GM19397 (cell line): ENCODE results near the gene KLHL9.

Source experiments
- ATAC-seq: cut with Tn5 transposase; IDR thresholded peaks from one replicate; pipeline ENCODE4 v1.9.1; 2021; ENCODE audit warnings: mild to moderate bottlenecking, moderate library complexity; ENCODE audit not compliant: unreplicated experiment

The KLHL9 gene

DNA sequence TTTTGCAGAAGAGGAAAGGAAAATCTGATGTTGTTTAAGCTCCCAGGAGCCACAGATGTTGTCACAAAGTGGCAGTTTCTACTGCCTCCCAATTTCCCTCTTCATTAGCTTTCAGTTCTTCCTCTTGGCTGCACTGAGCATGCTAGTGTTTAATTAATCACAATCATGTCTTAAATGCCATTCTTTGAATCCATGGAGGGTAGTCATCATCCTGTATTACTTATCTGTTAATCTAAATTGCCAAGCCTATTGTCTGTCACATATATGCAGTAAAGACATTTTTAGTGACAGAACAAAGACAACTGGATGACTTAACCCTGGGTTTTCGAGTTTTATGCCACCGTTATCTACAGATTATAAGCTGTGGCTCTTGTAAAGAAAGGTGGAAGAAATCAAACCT lies 14.7 kb downstream of the KLHL9 start:
- ATAC-seq = no peak

DNA sequence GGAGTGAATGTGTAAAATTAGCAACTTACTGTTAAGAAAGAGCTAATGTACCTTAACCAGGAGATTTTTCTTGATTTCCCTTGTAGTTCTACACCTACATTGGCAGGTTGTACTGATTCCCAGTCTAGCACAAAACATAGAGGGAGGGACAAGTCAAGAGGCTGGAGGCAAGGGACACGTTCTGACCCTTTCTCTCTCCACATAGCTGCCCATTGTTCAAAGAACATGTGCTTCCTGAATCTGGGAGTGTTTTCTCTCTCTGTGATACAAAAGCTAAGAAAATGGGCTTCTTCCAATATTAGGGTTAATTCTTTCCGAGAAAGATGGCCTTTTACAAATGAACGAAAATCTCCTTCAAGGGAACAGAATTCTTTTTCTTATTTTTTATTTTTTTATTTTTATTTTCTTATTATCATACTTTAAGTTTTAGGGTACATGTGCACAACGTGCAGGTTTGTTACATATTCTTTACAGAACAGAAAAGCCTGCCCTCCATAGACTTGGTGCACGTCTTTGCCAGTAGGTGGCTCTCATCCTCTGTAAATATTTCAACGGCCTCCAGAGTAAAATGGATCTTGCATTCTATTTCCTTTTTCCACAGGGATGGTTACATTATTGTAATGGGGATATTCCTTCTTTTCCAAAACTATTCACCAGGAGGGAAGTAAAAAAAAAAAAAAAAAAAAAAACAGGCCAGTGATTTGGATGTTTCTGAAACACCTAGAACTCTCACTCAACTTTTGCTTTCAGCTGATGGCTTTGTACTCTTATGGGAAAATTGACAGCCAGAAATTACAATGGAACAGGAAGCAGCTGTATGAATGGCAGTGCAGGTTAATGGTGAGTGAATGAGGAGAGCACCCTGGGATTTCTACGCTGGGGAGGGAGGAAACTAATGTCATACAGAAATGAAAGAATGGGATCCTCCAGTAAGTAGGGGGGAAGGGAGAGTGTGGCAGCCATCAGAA lies 17.0 kb downstream of the KLHL9 start:
- no peak for ATAC-seq

GRCh38 chr9:21316860-21317259 lies 18.3 kb downstream of the KLHL9 start:
- ATAC-seq = no peak

DNA sequence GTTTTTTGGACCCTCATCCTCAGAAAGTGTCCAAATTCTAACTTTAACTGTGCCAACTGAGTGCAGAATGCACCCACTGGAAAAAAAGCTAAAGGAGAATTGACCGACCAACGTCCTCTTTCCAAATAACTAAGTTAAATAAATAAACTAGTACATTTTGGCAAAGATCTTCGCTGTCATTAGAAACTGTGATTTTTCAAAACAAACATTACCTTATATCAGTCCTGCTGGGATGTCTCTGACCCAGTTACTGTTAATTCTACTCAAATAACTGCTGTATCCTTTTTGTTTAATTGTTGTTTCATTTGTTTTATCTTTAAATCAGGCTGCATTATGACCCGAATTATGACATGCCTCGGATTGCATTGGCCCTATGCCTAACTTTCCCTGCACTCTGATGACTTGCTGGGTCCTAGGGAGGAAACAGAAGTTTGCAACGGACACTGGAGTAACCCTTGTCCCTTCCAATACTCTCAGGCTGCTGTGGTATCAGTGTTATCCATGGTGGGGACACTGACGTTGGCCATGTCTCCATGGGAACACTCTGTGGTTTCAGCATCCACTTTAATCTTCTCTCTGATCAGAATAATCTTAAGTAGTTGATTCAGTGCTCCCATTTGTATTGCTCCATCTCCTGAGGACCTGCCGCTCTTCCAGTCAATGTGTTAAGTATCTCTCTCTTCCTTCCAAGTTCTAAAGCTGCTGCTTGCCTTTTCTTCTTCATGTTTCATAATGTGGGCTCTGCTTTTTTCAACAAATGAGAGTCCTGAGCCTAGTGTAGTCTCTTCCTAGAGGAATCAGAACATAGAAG lies 19.0 kb downstream of the KLHL9 start:
- no peak for ATAC-seq

DNA sequence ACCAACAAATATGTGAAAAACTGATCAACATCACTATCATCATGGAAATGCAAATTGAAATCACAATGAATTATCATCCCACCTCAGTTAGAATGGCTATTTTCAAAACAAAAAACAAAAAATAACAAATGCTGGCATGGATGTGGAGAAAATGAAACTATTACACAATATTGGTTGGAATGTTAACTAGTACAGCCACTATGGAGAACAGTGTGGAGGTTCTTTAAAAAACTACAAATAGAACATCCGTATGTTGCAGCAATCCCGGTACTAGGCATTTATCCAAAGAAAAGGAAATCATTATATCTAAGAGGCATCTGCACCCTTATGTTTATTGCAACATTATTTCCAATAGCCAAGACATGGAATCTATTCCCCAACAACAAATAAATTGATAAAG lies 21.1 kb downstream of the KLHL9 start:
- ATAC-seq = no peak

- ATAC-seq = no peak
These were observed 23.3 kb downstream of the KLHL9 start for GRCh38 chr9:21311889-21312288.

- ATAC-seq = no peak
These were observed 30.0 kb downstream of the KLHL9 start, which contains the start of gene IFNA5 for GRCh38 chr9:21305213-21305612. TSS of gene IFNA5 (minus strand) at chr9:21305313. CDS start at chr9:21305256, 57 bp downstream.

- no peak for ATAC-seq
These were observed 39.2 kb downstream of the KLHL9 start for GRCh38 chr9:21295992-21296391.

DNA sequence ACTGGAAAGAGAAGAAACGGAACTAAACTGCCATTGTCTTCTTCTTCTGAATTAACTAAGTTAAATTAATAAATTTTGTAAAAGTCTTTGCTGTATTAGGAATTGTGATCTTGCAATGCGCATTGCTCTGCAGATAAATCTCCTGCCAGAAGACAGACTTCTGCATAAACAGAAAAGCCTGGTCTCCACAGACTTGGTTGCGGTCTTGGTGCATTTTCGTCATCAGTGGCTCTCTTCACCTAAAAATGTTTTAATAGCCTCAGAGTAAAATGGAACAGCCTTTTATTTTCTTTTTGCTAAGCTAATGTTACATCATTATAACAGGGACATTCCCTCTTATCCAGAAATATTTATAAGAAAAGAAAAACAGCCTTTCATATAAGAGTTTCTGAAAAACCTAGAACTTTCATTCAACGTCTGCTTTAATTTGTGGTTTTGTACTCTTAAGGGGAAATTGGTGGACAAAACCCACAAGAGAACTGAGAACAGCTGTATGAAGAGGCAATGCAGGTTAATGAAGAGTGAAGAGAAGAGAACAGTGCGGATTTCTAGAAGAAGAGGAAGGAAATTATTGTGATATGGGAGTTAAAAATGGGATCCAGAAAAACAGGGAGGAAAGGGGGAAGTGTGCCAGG lies 40.2 kb downstream of the KLHL9 start:
- ATAC-seq = peak; percentile 74

- ATAC-seq = peak; percentile 63
These were observed 40.8 kb downstream of the KLHL9 start for GRCh38 chr9:21294364-21294774.

DNA sequence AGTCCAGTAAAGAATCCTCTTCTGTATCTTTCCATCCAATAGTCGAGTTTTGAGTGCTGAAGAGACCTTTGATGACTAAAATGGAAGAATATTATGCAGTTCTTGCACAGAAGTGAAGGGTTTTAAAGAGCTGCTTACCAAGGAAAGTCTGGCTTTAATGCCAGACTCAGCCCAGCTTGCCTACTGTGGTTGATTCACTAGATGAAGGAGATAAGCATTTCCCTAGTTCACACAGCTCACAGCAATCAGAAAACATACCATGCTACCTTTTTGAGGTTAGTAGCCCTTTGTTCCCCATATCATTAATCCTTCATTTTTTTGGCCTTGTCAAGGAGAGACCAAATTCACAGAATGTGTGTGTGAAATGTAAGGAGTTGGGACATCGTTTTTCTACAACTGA lies 45.4 kb downstream of the KLHL9 start:
- no peak for ATAC-seq

GRCh38 chr9:21287280-21287679 lies 47.9 kb downstream of the KLHL9 start:
- ATAC-seq = no peak

- ATAC-seq = no peak
These were observed 48.5 kb downstream of the KLHL9 start for GRCh38 chr9:21286659-21287058.

GRCh38 chr9:21286099-21286498 lies 49.1 kb downstream of the KLHL9 start:
- no peak for ATAC-seq

- no peak for ATAC-seq
These were observed 53.9 kb downstream of the KLHL9 start for GRCh38 chr9:21281275-21281674.
